HG03432 (cell line): ENCODE data around the gene FSD1.

Source experiments
- ATAC-seq: cut with Tn5 transposase; IDR thresholded peaks from one replicate; pipeline ENCODE4 v1.9.1; 2021; ENCODE audit warnings: mild to moderate bottlenecking, moderate library complexity; ENCODE audit not compliant: unreplicated experiment

Gene FSD1

DNA sequence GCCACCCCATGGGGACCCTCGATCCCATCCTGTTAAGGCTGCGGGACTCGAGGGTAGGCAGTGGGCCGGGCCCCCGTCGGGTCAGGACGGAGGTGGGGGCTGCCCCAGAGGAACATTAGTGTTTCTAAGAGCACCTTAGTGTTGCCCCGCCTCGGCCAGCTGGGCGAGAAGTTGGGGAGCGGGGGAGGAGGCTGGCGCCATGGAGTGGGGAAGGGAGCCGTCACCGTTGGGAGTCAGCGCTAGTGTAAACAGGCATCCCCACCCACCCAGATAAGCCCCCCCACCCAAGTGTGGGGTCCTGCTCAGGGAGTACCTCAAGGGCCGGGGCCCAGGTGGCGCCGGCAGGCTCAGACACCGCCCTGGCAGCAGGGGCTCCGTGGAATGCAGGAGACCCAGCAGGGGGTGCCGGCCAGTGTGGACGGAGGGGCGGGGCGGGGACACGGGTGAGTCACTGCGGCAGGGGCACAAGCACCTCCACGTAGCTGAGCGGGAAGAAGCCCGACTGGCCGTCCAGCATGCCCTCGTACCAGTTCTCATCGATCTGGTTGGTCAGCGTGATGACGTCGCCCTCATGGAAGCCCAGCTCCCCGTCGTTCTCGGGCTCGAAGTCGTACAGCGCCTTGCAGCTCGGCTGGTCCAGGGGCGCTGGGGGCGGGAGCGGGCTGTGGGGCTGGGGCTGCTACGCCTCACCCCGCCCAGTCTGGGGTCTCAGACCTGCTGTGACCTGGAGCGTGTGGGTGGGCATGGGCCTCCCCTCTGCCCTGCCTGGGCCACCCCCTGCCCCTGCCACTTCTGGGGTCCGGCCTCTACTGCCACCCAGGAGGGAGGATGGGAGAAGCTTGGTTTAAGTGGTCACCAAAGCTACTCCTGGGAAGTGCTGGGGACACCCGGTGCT lies 57.0 kb downstream of the FSD1 start:
- ATAC-seq: no peak

DNA sequence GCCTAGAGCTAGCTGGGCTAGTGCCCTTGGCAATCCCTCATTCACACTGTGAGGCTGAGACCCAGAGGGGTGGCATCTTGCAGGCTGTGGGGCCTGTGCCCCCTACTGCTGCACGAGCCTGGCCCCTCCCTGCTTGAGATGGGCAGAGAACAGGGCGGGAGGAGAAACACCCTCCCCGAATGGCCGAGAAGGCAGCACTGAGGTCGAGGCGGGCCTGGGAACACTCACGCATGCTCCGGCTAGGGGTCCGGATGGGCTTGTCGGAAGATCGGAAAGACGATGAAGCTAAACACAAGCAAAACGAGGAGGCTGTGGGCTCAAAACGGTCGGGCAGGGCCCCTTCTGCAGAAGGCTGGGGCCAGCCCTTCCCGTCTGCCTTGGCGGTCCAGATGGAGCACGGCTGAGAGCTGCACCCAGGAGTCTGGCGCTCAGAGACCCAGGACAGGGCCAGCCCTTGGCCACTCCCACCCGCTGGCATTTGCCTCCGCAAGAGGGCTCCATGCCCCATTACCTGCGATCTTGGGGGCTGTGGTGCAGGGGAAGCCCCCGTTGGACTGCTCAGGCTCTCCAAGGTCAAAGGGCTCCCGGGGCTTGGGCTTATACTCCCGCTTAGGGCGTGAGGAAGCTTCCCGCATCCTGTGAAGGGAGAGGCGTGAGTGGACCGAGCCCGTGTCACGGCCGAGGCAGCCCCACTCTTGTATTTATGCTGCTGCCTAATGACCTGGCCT lies 57.9 kb downstream of the FSD1 start:
- ATAC-seq: no peak

DNA sequence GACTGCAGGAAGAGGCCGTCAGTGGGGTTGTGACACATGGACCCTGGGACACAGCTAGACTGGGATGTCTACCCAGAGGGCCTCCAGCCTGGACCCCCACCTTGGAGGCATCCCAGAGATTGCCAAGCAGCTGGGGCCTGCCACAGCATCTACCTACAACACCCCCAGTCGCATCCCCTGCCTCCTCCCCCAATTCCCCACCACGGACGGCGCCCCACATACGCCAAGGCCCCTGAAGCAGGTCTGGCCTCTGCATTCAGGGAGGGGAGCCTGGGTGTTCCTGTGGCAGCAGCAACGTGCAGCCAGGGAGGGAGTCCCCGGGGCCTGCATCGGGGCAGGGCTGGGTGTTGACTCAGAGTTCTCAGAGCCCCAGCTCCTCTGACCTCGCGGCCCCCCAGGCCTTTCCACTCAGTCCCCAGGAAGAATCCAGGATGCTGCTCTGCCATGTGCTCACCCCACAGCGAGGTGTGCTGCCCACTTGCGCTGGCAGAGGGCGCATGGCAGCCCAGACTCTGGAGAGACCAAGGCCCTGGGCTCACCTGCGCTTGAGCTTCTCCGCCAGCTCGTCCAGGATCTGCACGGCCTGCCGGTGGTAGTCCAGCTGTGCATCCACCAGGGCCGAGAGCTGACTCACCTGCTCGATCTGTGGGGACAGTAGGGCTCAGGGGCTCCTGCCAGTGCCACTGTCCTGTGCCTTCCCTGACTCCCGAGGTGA lies 58.6 kb downstream of the FSD1 start:
- ATAC-seq: no peak

- ATAC-seq: no peak
These were observed 59.3 kb downstream of the FSD1 start for GRCh38 chr19:4363571-4364304.

DNA sequence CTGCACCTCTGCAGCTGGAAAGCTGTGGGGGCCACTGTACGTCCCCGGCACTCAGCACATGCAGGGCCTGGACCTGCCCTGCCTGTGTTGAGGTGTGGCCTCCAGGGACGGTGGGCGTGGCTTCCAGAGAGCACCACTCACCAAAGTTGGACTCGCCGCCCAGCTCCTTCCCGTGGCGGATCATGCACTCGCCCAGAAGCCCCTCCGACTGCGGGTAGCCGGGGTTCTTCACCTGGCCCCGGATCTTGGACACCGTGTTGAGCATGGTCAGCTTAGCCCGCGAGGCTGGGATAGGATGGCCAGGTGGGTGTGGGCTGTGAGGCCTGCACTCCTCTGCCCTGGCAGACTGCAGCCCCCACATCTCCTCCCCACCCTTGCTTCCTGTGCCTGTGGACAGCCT lies 60.9 kb downstream of the FSD1 start:
- ATAC-seq: no peak

DNA sequence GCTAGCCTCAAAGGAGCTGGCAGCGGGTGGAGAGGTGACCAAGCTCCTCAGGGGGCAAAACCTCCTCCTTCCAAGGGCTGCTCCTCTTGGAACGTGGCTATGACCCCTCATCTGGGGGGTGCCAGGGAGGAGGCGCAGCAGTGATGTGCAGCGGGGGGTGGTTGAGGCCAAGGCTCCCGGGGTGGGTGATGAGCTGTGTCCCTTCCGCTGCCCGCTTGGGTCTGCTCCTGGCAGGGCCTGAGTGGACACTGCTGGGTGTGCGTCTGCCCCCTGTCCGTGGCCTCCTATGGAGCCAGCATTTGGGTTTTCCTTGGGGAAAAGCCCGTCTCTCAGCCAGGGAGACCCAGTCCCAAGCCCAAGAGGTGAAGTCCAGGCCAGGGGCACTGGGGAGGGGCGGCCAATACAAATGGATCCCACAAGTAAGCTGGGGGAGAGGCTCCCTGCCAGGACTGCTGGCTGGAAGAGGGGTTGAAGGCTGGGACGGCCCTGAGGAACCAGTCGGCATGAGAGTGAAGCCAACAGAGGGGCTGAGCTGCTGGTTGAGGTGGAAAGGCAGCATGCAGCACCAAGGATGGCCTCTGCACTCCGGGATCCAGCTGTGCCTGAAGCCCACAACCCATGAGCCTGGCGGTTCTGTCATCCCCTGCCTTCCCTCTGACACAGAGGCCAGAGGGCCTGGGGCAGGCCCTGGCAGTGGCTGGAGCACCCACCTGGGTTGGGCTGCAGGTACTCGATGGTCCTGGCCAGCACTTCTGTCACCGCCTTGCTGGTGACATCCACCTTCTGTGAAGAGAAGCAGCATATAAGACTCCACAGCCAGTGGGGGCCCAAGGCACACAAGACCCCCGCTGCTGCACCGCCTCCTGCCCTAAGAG lies 61.6 kb downstream of the FSD1 start:
- no peak for ATAC-seq

- ATAC-seq: no peak
These were observed 62.4 kb downstream of the FSD1 start for GRCh38 chr19:4366666-4367335.

DNA sequence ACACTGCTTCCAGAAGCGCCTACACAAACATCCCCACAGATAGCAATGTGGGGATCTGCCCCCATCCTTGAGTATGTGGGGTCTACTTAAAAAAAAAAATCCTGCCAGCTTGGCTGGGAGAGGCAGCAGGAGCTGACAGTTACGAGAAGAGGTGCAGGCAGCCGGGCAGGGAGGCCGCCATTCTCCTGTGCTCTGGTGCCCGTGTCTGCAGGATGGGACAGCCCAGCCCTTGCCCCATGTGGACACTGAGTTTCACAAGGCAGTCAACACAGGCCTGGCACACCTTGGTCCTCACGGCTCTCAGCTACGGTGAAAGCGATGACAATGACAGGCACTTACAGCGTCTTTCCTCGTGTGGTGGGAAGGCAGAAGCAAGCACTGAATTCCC lies 62.9 kb downstream of the FSD1 start:
- ATAC-seq: no peak

DNA sequence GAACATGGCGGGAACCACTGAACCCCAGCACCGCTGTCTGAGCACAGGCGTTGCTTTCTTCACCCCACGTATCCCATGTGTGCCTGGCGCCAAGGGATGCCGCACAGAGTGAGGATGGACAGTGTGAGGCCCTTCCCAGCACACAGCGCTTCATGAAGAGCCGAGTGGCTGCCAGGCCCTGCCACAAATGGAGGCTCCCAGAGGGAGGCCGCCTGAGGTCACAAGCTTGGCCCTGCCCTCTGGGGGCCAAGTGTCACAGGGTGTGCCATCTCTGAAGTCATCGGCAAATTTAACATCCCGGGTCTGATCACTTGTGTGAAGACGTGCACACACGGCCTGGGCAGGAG lies 63.4 kb downstream of the FSD1 start:
- ATAC-seq: no peak

DNA sequence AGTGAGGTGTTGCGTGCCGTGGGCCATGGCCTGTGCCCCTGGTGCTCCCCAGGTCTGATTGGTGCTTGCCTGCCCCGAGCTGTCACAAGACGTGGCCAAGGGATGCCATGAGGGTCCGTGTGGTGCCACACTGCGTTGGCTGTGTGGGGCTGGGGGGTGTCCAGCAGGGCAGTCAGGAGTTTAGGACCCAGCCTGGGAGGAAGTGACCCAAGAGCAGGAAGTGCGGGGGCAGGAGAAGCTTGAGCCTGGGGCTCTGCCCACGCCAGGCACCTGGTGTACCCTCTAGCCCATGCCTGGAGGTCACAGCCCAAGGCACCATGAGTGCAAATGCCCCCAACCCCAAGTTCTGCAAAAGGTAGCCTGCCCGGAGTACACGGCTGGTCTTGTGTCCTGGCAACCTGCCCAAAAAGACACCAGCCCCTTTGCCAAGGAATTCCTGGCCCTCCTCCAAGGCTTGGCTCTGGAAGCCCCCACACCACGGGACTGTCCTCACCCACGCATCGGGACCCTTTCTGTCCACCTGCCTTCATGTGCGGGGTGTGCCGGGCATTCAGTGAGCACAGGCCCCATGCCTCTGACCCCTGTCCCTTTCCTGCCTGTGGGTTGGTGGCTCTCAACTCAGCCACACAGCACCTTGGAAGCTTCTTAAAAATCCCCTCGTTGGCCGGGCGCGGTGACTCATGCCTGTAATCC lies 63.9 kb downstream of the FSD1 start:
- no peak for ATAC-seq

- peak; percentile 52 for ATAC-seq
These were observed 64.9 kb downstream of the FSD1 start for GRCh38 chr19:4369109-4369887.

DNA sequence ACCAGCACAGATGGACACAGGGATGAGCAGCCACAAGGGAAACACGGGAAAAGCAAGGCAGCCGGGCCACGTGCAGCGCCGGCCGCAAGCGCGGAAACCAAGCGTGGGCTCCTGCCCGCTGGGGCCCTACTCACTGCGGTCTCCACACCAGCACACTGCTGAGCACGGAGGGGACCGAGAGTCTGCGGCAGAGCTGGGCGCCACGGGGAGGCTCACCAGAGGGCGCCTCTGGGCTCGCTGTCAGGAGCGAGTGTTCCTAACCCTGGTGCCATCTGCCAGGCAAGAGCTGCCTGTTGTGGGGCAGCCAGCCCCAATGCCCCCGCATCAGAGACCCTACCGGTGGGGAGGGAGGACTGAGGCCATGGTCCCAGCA lies 65.5 kb downstream of the FSD1 start:
- peak; percentile 50 for ATAC-seq

DNA sequence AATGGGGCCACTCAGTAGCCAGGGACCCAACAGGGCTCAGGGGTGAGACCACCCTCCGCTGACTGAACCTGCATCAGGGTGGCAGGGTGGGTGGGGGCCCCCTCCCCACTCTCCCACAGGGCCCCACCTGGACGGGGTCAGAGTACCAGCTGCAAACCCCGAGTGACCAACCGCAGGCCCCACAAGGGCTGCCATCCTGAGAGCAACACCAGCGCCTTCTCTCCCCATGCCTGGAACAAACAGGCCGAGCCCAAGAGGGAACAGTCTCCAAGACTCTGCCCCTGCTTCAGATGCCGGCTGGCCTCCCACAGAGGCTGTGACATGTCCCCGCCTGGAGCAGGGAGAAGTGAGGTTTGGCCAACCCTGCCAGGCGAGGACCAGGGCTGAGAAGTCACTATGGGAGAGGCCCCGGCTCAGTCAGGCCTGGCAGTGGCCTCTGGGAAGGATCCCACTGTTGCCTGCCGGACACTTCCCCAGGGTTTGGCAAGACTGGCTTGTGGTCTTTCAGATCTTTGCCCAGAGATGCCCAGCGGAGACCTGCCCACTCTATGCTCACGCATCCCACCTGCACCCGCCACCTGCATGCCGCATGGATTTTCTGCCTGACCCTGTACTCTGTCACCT lies 66.1 kb downstream of the FSD1 start:
- ATAC-seq: no peak

DNA sequence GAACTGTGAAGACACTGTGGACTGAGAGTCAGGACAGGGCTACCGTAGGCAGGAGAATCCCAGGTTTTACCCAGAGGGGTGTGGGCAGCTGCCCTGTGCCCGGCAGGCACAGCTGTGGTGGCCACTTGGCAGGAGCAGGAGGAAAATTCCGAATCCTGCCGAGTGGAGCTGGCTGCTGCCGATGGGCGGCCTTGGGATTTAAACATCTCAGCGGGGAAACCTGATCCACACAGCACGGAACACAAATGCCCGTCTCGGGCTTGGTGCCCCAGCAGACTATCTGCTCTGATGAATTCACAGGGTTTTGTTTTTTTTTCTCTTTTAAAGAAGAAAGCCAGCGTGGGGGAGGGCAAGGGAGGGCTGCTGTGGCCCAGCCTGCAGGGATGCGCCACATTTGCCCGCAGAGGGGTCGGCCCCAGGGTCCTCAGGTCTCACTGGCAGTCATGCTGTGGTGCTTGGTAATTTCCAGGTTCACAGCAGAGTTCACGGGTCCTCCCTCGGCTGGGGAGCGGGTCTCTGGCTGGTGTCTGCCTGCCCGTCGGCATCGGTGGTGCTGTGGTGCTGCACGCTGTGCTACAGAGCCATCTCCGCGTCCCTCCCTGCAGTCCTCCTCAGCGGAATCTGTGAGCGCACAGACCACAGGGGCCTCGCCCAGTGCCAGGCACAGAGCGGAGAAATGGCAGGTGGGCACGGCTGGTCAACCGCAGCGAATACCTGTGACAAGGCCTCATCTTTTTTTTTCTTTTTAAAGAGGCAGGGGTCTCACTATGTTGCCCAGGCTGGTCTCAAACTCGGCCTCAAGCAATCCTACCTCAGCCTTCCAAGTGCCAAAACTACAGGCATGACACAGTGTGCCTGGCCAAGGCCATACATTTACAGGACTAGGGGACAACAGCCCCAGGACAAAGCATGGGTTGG lies 67.1 kb downstream of the FSD1 start:
- ATAC-seq: no peak

DNA sequence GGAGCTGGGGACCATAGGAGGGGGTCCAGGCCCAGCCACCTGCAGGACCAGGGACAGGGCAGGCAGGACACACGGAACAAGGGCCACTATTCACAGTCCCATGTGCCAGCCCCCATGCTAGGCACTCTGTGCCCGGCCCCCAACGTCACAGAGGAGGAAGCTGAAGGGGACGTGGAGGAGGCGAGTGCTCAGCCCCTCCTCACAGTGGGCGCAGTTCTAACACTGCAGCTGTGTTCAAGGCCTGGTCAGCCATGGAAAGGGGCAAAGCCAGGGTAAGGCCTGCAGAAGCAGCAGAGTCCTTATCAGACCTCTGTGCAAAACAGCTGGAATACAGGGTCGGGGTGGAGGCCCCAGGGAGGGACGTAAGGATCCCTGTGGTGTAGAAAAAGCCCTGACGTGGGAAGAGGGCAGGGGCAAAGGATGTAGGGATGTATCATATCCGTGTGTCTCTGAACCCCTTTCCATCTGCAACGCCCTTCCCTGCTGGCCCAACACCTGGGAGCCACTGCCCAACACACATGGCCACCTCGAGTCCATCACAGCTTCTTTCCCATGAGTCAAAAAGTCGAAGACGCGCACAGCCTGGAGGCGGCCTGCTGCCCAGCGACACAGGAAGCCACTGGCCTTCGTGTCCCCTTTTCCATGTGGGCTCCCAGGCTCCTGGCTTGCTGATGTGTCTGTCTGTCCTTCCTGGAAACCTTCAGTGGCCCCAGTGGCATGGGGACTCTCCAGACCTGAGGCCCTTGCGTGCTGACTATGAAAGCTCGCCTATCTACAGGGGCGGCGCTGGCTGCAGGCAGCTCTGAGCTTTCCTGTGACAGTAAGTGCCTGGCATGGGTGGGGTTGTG lies 68.0 kb downstream of the FSD1 start:
- no peak for ATAC-seq

- no peak for ATAC-seq
These were observed 68.6 kb downstream of the FSD1 start for GRCh38 chr19:4373013-4373367.
